OCI-LY3 (cell line): ENCODE results near the gene CEP162.
"Not testable (repeated sequence)": the region's sequence is repeated elsewhere in the genome, so short reads cannot be mapped to it uniquely, and the experiment has no call there.

Experiments
- H2AFZ ChIP-seq: fragments of 200-600, 300-600 bp; shearing (Covaris generic); 2 replicates; pipeline ENCODE4 v1.6.0; 2014; ENCODE audit warnings: antibody characterized with exemption, low read depth, low read length
- H3K27ac ChIP-seq: fragments of 200-600, 300-600 bp; sonication (generic); 2 replicates; pipeline ENCODE4 v1.5.1; 2014; ENCODE audit warnings: mild to moderate bottlenecking, low read length, moderate library complexity, mixed read lengths
- H3K27me3 ChIP-seq: fragments of 200-600, 300-600 bp; sonication (generic); 2 replicates; pipeline ENCODE4 v1.6.1; 2014; ENCODE audit warnings: low read depth, low read length, mixed read lengths
- H3K36me3 ChIP-seq: fragments of 200-600, 300-600 bp; sonication (generic); replicated peaks from 2 replicates; pipeline ENCODE3; 2014; ENCODE audit warnings: low read depth, low read length, mixed read lengths
- H3K4me1 ChIP-seq: fragments of 300-600, 200-600 bp; sonication (generic); 2 replicates; pipeline ENCODE4 v1.6.1; 2014; ENCODE audit warnings: low read length, mixed read lengths
- H3K4me2 ChIP-seq: fragments of 200-600, 300-600 bp; sonication (generic); 2 replicates; pipeline ENCODE4 v1.6.1; 2014; ENCODE audit warnings: low read length, mixed read lengths
- H3K4me3 ChIP-seq: fragments of 300-600, 200-600 bp; sonication (generic); 2 replicates; pipeline ENCODE4 v1.5.1; 2014; ENCODE audit warnings: antibody characterized with exemption, mild to moderate bottlenecking, low read length, moderate library complexity
- H3K79me2 ChIP-seq: fragments of 300-600, 200-600 bp; shearing (Covaris generic); 2 replicates; pipeline ENCODE4 v1.6.1; 2014; ENCODE audit warnings: mild to moderate bottlenecking, low read length, mixed read lengths
- H3K9ac ChIP-seq: fragments of 300-600, 200-600 bp; shearing (Covaris generic); 2 replicates; pipeline ENCODE4 v1.6.0; 2014; ENCODE audit warnings: mild to moderate bottlenecking, low read length, moderate library complexity
- H3K9me3 ChIP-seq: fragments of 200-600, 300-600 bp; shearing (Covaris generic); 2 replicates; pipeline ENCODE4 v1.6.1; 2014; ENCODE audit warnings: low read length, mixed read lengths; ENCODE audit not compliant: insufficient read depth
- H4K20me1 ChIP-seq: fragments of 200-600, 300-600 bp; sonication (generic); 2 replicates; pipeline ENCODE4 v1.6.1; 2016; ENCODE audit warnings: low read length, mixed read lengths; ENCODE audit not compliant: insufficient read depth
- CTCF ChIP-seq: fragments of 200-600, 300-600 bp; sonication (generic); IDR thresholded peaks from 2 replicates; pipeline ENCODE4 v1.5.1; 2014; ENCODE audit warnings: antibody characterized with exemption, low read length, low read depth
- EZH2phosphoT487 ChIP-seq: fragments of 200-600 bp; shearing (Covaris generic); IDR thresholded peaks from 2 replicates; pipeline ENCODE4 v1.6.1; 2018; ENCODE audit warnings: antibody characterized with exemption, mixed run types, low read depth

Gene CEP162

GRCh38 chr6:84218091-84218490 lies 9.4 kb downstream of the CEP162 start:
- TF ChIP-seq EZH2phosphoT487 (no peak), CTCF (no peak)
- no peaks in the 10 kb centered on the region for H3K79me2 ChIP-seq
- H3K4me3 ChIP-seq = no peak overlapping the region
- H3K4me2 ChIP-seq = no peak overlapping the region
- no peaks in the 10 kb centered on the region for H3K36me3 ChIP-seq
- no peaks in the 10 kb centered on the region for H4K20me1 ChIP-seq
- H3K4me1 ChIP-seq = peaks cover 11% of the 10 kb centered on the region
- H2AFZ ChIP-seq = no peak overlapping the region
- H3K27ac ChIP-seq = no peak overlapping the region
- no peaks in the 10 kb centered on the region for H3K9me3 ChIP-seq
- H3K27me3 ChIP-seq = no peaks in the 10 kb centered on the region
- H3K9ac ChIP-seq = no peak overlapping the region

- Histone ChIP-seq H3K9me3 (no peaks in the 10 kb centered on the region), H3K27me3 (no peaks in the 10 kb centered on the region), H3K9ac (no peak overlapping the region), H3K27ac (no peak overlapping the region), H3K4me3 (no peak overlapping the region), H3K4me2 (no peak overlapping the region), H4K20me1 (no peaks in the 10 kb centered on the region), H3K79me2 (no peaks in the 10 kb centered on the region), H2AFZ (no peak overlapping the region), H3K36me3 (no peaks in the 10 kb centered on the region), H3K4me1 (0 out of 2 replicates have a peak, but pooled peaks cover 4% of the 10 kb centered on the region)
- no peak for TF ChIP-seq CTCF
- TF ChIP-seq EZH2phosphoT487 = no peak
These were observed 14.2 kb downstream of the CEP162 start for GRCh38 chr6:84213217-84213616.

- Histone ChIP-seq H3K4me3 (no peak overlapping the region), H3K9me3 (no peaks in the 10 kb centered on the region)
- TF ChIP-seq CTCF (no peak), EZH2phosphoT487 (no peak)
These were observed 23.4 kb downstream of the CEP162 start for GRCh38 chr6:84204011-84204410.

GRCh38 chr6:84199987-84200386 lies 27.5 kb downstream of the CEP162 start:
- not testable (repeated sequence) for H3K4me2 ChIP-seq, H3K36me3 ChIP-seq, H3K9ac ChIP-seq, H2AFZ ChIP-seq, H4K20me1 ChIP-seq, H3K4me1 ChIP-seq, H3K9me3 ChIP-seq, H3K27ac ChIP-seq, H3K4me3 ChIP-seq, H3K27me3 ChIP-seq, H3K79me2 ChIP-seq

More at GRCh38 chr6:84204011-84204410, 23.4 kb downstream of the CEP162 start:
- Histone ChIP-seq H3K27ac (no peak overlapping the region), H3K4me1 (no peaks in the 10 kb centered on the region), H3K9ac (no peak overlapping the region), H3K4me2 (no peak overlapping the region), H3K27me3 (no peaks in the 10 kb centered on the region), H3K36me3 (no peaks in the 10 kb centered on the region), H2AFZ (no peak overlapping the region), H3K79me2 (no peaks in the 10 kb centered on the region), H4K20me1 (no peaks in the 10 kb centered on the region)

GRCh38 chr6:84197708-84198107 lies 29.7 kb downstream of the CEP162 start:
- Histone ChIP-seq H4K20me1 (no peaks in the 10 kb centered on the region), H3K4me2 (no peak overlapping the region), H3K79me2 (no peaks in the 10 kb centered on the region), H3K9me3 (no peaks in the 10 kb centered on the region), H3K4me3 (no peak overlapping the region), H3K27ac (no peak overlapping the region), H3K36me3 (peaks cover 15% of the 10 kb centered on the region), H3K4me1 (no peaks in the 10 kb centered on the region), H2AFZ (no peak overlapping the region), H3K9ac (no peak overlapping the region), H3K27me3 (no peaks in the 10 kb centered on the region)
- TF ChIP-seq CTCF (peak; percentile 19; the same call in 1 of the 2 replicates), EZH2phosphoT487 (no peak)
